GM18511 (cell line): ENCODE data around the gene CCDC142.
"Not testable (repeated sequence)": the region's sequence is repeated elsewhere in the genome, so short reads cannot be mapped to it uniquely, and the experiment has no call there.

Experiments used
- ATAC-seq: cut with Tn5 transposase; IDR thresholded peaks from one replicate; pipeline ENCODE4 v1.9.1; 2021; ENCODE audit warnings: mild to moderate bottlenecking, moderate library complexity; ENCODE audit not compliant: unreplicated experiment

CCDC142 gene

GRCh38 chr2:74472086-74472944 is 10.5 kb downstream of the CCDC142 start, which contains the start of gene MRPL53:
TSS of gene MRPL53 (minus strand) at chr2:74472680. CDS start at chr2:74472660, 20 bp downstream.
- ATAC-seq = peak; percentile 94

DNA sequence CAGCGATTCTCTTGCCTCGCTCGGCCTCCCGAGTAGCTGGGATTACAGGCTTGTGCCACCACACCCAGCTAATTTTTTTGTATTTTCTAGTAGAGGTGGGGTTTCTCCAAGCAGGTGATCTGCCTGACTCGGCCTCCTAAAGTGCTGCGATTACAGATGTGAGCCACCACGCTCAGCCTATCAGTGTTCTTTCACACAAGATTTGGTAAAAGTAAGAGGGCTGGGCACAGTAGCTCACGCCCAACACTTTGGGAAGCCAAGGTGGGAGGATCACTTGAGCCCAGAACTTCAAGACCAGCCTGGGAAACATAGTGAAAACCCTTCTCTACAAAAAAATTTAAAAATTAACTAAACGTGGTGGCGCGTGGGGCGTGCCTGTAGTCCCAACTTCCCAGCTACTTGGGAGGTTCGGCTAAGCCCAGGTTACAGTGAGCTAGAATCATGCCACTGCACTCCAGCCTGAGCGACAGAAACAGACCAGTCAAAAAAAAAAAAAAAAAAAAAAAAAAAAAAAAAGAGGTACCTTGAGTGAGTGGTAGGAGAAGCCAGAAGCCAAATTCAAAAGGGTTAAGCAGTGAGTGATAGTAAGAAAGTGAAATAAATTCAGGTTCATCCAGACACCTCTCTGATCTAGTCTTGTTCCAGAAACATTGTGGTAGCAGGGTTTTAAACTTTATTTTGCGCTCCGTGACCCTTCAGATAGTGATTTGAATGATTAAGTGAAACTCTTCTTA is 11.3 kb downstream of the CCDC142 start:
- ATAC-seq = no peak

- not testable (repeated sequence) for ATAC-seq
Observed at GRCh38 chr2:74470742-74471141, 12.1 kb downstream of the CCDC142 start.

DNA sequence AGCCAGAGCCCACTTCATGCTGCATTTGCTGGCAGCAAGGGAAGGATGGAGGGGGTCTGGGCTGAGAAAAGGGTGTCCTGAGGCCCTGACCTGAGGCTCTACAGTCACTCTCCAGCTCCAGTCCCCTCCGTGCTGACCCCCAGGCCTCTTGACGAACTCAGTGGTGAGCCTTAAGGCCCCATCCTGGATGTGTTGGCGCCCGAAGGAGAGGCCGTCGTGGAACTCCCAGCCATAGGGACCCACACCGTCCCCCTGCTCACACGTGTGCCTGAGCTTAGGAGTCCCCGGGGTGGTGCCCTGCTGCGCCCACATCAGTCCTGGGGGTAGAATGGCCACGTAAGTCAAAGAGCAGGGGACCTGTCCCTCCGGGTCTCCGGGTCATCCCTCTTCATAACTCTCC is 18.4 kb downstream of the CCDC142 start:
- peak; percentile 12 for ATAC-seq

- ATAC-seq = no peak
Observed at GRCh38 chr2:74462786-74463105, 20.1 kb downstream of the CCDC142 start.

DNA sequence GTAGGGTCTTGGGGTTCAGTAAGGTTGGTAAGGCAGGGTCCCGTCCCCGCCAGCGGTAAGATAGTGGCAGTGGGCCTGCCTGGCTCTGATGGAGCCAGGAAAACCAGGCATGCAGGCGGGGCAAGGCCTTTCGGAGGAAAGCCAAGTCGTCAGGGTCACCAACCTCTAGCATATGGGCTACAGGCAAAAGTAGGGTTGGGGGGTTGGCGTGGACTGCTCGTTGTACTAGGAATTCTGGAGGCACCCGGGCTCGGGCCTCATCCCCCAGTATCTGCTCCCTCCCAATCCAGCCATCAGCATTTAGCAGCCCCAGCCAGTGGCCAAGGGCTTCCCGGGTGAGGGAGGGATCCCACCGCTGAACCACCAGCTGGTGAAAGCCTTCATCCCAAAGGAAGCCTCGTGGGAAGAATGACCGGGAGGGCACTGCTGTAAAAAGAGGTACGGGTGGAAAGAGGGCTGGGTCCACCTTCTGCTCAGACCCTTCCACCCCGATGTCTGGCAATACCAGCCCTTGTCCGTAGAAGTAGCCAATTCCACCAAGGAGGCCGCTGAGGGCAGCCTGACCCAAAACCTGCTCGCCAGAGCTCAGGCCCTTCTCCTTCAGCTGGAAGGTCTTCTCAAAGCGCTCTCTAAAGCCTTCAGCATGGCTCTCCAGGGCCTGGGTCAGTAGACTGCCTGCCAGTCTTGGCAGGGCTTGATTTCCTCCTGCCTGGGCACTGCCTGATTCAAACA is 20.6 kb downstream of the CCDC142 start:
- ATAC-seq = no peak

DNA sequence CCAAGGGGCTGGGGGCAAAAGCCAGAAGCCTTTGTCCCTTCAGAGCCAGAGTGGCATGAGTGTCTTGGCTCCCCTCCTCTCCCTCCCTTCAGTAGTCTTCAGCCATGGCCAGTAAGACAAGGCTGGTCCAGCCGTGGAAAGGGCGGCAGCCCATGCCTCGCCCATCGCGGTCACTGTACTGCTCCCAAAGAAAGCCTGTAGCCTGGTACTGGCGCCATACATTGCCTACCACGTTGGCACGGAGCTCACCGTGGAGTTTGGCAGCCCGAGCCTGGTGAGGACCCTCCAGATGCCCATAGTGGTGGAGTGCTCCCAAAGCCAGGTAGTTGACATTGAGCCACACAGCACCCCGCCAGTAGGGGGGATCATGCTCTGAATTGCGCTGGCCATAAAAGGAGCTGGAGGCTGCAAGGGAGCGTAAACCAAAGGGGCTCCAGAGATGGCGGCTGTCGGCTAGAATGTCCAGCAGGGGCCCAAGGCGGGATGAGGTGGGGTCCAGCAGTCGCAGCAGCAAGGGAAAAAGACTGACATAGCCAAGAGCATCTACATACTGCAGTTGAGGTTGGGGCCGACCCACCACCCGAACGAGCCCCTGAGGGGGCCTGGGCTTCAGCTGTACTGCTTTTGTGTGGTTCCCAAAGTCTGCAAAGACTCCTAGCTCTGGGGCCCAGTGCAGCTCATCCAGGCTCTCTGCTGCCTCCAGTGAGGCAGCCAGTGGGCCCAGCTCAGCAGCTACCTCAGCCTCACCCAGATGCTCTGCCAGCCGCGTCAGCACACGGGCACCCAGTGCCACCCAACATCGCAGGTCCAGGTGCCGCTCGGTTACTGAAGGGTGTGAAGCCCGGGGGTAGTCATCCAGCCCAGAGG is 21.4 kb downstream of the CCDC142 start:
- ATAC-seq = no peak

GRCh38 chr2:74460187-74460586 is 22.6 kb downstream of the CCDC142 start:
- not testable (repeated sequence) for ATAC-seq

GRCh38 chr2:74459503-74460118 is 23.2 kb downstream of the CCDC142 start:
- not testable (repeated sequence) for ATAC-seq

DNA sequence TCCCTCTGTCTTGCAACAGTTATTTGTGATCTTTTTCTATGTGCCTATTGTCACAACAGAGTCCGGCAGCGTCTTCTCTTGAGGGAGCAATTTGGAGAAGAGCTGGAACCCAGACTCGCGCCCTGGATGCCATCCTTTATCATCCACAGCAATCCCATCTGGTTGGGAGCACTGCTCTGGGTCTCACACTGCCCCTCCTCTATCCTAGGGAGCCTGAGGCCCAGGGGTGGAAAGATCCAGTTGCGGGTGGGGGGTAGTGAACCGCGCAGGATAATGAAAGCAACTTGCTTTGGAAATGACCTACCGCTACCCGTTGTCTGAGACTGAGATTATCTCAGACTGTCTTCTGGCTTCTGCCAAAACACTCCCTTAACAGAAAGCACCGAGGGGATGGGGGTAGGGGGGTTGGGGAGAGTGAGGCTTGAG is 23.8 kb downstream of the CCDC142 start:
- no peak for ATAC-seq

GRCh38 chr2:74458132-74458937 is 24.5 kb downstream of the CCDC142 start, which contains the start of gene WBP1:
TSS of gene WBP1 (plus strand) at chr2:74458438. CDS start at chr2:74458603, 165 bp downstream.
- ATAC-seq = peak; percentile 87

DNA sequence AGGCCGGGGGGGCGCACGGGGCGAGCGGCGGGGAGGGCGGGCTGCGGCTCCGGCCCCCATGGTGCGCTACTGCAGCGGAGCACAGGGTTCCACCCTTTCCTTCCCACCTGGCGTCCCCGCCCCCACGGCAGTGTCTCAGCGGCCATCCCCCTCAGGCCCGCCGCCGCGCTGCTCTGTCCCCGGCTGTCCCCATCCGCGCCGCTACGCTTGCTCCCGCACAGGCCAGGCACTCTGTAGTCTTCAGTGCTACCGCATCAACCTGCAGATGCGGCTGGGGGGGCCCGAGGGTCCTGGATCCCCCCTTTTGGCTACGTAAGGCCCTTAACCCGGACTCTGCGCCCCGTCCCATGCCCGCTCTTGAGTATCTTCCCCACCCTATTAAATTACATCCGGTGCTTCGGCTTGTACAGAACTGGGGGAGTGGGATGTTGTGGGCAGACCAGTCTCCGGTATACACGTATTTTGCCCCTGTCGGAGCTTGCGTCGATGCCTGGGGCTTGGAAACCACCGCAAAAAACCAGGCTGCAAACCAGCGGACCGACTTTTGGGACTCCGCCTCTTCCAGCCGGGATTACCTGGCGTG is 25.2 kb downstream of the CCDC142 start:
- peak; percentile 42 for ATAC-seq

DNA sequence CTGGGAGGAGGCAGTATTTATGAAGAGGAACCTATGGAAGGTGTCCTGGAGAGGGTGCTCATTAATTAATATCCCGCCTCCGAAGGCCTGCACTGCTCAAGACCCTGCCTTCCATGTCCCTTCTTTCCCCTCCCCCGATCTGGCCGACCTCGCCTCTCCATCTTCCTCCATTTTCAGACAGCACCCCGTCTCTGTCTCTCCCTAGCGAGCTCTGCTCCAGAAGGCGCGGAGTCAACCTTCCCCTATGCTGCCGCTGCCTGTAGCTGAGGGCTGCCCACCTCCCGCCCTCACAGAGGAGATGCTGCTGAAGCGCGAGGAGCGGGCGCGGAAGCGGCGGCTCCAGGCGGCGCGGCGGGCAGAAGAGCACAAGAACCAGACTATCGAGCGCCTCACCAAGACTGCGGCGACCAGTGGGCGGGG is 25.7 kb downstream of the CCDC142 start:
- no peak for ATAC-seq

GRCh38 chr2:74454654-74455511 is 27.9 kb downstream of the CCDC142 start, which contains the start of gene INO80B:
TSS of gene INO80B (plus strand) at chr2:74455087. CDS start at chr2:74455117, 30 bp downstream.
- peak; percentile 37 for ATAC-seq

- no peak for ATAC-seq
Observed at GRCh38 chr2:74450570-74451190, 32.1 kb downstream of the CCDC142 start.

DNA sequence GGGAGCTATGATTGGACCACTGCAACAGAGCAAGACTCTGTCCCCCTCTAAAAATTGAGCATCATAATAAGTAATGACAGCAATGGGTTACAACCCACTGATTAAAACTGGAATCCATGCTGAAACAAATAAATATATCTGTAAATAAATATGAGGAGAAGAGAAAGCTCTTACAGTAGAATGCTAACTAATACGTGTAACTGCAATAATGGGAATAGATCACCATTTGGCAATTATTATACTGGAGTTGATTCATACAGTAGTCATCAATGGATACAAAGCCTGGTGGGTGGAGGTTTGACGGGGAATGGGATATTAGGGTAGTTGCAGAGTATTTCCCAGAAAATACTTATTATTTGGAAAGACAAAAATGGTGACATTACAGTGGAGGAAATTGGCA is 34.0 kb downstream of the CCDC142 start:
- no peak for ATAC-seq
